GM10248 (cell line): ENCODE measurements around the gene NAT10.

Experiments
- CTCF ChIA-PET: fragments of 300-600 bp; sonication (Branson Sonifier 250); formaldehyde crosslinking; extraction: SDS; loops from one replicate; lab custom pipeline; 2021; ENCODE audit warnings: antibody characterized with exemption; lab: Yijun Ruan, JAX
- POLR2A ChIA-PET: fragments of 350-650 bp; sonication (Branson Sonifier 250); formaldehyde crosslinking; extraction: SDS; loops from one replicate; lab custom pipeline; 2020; ENCODE audit warnings: antibody characterized with exemption; lab: Yijun Ruan, JAX
- DNase-seq: peaks from one replicate; pipeline ENCODE4 v3.0.0; 2012; ENCODE audit errors: extremely low spot score
- TF ChIP-seq, protein P1 (sequence below): IDR thresholded peaks from 2 replicates; pipeline ENCODE4 v1.5.1; 2012; ENCODE audit warnings: mild to moderate bottlenecking, low read depth; ENCODE audit errors: extremely low read depth, missing control alignments, control extremely low read depth

Gene NAT10

GRCh38 chr11:34155057-34155756, 49.8 kb downstream of the NAT10 start:
- ChIA-PET POLR2A (no interaction called here), CTCF (interaction anchor here (0.7 to 1.6 kb wide), 4 partner anchors 9 to 158 kb away, joined by 3 to 6 read pairs (median 4); no protein-coding TSS in a partner anchor)
- TF ChIP-seq, protein P1, sequence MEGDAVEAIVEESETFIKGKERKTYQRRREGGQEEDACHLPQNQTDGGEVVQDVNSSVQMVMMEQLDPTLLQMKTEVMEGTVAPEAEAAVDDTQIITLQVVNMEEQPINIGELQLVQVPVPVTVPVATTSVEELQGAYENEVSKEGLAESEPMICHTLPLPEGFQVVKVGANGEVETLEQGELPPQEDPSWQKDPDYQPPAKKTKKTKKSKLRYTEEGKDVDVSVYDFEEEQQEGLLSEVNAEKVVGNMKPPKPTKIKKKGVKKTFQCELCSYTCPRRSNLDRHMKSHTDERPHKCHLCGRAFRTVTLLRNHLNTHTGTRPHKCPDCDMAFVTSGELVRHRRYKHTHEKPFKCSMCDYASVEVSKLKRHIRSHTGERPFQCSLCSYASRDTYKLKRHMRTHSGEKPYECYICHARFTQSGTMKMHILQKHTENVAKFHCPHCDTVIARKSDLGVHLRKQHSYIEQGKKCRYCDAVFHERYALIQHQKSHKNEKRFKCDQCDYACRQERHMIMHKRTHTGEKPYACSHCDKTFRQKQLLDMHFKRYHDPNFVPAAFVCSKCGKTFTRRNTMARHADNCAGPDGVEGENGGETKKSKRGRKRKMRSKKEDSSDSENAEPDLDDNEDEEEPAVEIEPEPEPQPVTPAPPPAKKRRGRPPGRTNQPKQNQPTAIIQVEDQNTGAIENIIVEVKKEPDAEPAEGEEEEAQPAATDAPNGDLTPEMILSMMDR, result no peak
- DNase-seq, result no peak

DNA sequence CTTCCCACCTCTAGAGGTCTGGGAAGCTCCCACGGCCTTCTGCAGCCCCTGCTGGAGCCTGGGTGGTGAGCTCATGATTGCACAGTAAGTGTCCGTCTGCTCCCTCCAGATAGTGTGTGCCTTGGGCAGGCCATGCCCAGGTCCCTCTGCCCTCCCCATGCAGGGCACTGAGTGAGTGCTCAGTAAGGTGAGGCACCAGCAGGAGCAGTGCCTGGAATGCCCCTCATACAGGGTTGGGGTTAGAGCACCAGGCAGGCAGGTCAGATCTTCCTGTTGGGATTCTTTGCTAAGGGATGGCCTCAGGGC, 50.3 kb downstream of the NAT10 start:
- TF ChIP-seq, protein P1, result no peak
- POLR2A ChIA-PET, result no interaction called here
- DNase-seq, result no peak
- CTCF ChIA-PET, result interaction anchor here (0.7 to 1.6 kb wide), 2 partner anchors 9 to 159 kb away, joined by 3 to 5 read pairs; no protein-coding TSS in a partner anchor

- TF ChIP-seq, protein P1, result no peak
- POLR2A ChIA-PET, result no interaction called here
- CTCF ChIA-PET, result no interaction called here
- DNase-seq, result no peak
Measured at GRCh38 chr11:34157163-34157562, 51.7 kb downstream of the NAT10 start.

DNA sequence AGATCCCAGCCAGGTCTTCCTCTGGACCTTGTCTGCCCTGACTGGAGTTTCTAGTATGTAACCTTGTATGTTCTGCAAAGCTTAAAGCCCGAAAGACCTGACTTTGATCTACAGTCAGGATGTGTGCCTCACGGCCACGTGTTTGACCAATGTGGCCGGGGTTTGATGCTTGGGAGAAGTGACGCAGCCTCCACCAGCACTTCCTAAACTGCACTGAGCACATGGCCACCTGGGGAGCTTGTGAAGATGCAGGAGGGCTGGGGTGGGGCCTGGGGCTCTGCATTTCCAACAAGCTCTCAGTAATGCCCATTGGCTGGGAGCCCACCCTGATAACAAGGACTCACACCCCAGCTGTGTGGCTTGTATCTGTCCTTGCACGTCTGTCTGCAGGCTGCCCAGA, 53.2 kb downstream of the NAT10 start:
- POLR2A ChIA-PET, result no interaction called here

DNA sequence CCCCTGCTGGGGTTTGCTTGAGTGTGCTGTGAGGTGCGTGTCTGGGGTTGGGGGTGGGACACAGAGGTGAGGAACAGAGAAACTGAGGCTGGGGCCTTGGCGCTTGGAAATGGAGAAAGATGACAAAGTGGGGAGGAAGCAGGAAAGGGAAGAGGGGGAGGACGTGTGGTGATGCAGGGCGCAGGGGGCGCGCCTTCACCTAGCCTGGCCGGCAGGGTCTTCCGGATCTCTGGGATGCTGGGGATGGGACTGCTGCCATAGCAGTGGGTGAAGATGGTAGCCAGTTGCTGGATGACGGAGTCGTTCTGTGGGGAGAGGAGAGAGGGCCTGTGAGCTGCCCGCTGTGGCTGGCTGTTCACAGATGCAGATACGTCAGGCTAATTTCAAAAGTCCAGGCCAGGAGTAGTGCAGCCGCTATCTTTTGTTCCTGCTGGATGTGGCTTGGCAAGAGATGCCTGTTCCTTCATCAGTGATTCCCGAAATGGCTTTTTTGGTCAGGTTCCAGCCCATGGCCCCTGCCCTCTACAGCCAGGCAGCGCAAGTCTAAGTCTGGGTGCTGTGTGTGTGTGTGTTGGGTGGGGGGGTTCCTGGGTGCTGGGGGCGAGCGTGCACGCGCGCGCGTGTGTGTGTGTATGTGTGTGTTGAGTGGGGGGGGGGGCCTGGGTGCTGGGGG, 54.8 kb downstream of the NAT10 start:
- POLR2A ChIA-PET, result no interaction called here
- CTCF ChIA-PET, result interaction anchor here (2.2 to 2.5 kb wide), 2 partner anchors 9 to 14 kb away, joined by 10 read pairs; no protein-coding TSS in a partner anchor
- TF ChIP-seq, protein P1, result no peak
- DNase-seq, result no peak

More for the DNA sequence above, 53.2 kb downstream of the NAT10 start:
- DNase-seq, result no peak
- TF ChIP-seq, protein P1, result no peak
- CTCF ChIA-PET, result interaction anchor here (1.1 to 2.5 kb wide), 4 partner anchors 11 to 158 kb away, joined by 3 to 10 read pairs (median 4); no protein-coding TSS in a partner anchor

DNA sequence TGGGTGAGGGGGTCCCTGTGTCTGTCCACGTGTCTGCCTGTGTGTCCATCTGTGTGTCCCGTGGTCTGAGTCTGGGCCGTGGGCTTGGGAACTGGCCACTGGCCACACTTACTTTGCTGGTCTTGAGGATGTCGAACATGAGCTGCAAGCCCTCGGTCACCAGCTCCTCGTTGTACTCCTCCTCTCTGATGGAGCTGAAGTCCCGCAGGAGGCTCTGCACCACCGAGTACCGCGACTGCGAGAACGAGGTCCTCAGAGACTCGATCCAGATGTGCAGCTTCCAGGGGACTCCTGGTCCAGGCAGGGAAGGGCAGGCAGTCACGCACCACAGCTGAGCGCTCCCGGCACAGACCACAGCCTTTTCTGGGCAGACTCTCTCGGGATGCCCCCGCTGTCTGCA, 55.4 kb downstream of the NAT10 start:
- no peak for DNase-seq
- TF ChIP-seq, protein P1, result no peak
- CTCF ChIA-PET, result interaction anchor here (1.3 to 2.2 kb wide), 2 partner anchors 12 to 14 kb away, joined by 3 to 10 read pairs; no protein-coding TSS in a partner anchor
- POLR2A ChIA-PET, result no interaction called here
